ENCODE results near the gene AGAP1. TPM values are rescaled to one million over a fixed set of nuclear protein-coding genes. Genes with fewer than 3 reads are reported as not detected.

AGAP1 gene
- total RNA-seq, 1 donor from 2014 or later, result 39.4 TPM

- H3K9me3 Mint-ChIP-seq (ENCODE audit: unreplicated experiment), result peaks cover 7% of the 10 kb centered on the region
- Histone ChIP-seq H3K9ac (ENCODE audit: low read length) (no peak overlapping the region), H3K9me3 (ENCODE audit: insufficient read depth, low read depth, low read length) (no peaks in the 10 kb centered on the region), H4K20me1 (ENCODE audit: insufficient read depth, low read length) (peaks cover 75% of the 10 kb centered on the region), H3K4me3 (ENCODE audit: insufficient read depth, low read depth, low read length) (no peak overlapping the region), H3K27me3 (ENCODE audit: insufficient read depth, low read length) (peaks cover 55% of the 10 kb centered on the region), H3K4me2 (ENCODE audit: low read length) (no peak overlapping the region), H3K4me1 (ENCODE audit: insufficient read depth, low read length) (peaks cover 24% of the 10 kb centered on the region), H3K79me2 (ENCODE audit: insufficient read depth, low read length) (peaks cover 7% of the 10 kb centered on the region), H2AFZ (ENCODE audit: low read depth, low read length) (no peak overlapping the region), H3K36me3 (ENCODE audit: insufficient read depth, low read length) (no peaks in the 10 kb centered on the region), H3K27ac (ENCODE audit: low read depth, low read length) (no peak overlapping the region)
- no peaks in the 10 kb centered on the region for H3K27me3 Mint-ChIP-seq (ENCODE audit: low read depth, unreplicated experiment)
- H3K36me3 Mint-ChIP-seq (ENCODE audit: low read depth, unreplicated experiment), result peaks cover 5% of the 10 kb centered on the region
- FAIRE-seq (no peak), DNase-seq (ENCODE audit: low read depth) (no peak)
- TF ChIP-seq, protein P1, sequence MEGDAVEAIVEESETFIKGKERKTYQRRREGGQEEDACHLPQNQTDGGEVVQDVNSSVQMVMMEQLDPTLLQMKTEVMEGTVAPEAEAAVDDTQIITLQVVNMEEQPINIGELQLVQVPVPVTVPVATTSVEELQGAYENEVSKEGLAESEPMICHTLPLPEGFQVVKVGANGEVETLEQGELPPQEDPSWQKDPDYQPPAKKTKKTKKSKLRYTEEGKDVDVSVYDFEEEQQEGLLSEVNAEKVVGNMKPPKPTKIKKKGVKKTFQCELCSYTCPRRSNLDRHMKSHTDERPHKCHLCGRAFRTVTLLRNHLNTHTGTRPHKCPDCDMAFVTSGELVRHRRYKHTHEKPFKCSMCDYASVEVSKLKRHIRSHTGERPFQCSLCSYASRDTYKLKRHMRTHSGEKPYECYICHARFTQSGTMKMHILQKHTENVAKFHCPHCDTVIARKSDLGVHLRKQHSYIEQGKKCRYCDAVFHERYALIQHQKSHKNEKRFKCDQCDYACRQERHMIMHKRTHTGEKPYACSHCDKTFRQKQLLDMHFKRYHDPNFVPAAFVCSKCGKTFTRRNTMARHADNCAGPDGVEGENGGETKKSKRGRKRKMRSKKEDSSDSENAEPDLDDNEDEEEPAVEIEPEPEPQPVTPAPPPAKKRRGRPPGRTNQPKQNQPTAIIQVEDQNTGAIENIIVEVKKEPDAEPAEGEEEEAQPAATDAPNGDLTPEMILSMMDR (IDR thresholded peaks at IDR 0.05; ENCODE audit: insufficient read depth, low read depth, low read length), result no peak
- TF ChIP-seq EZH2 (IDR thresholded peaks at IDR 0.05; ENCODE audit: insufficient read depth, low read length), result no peak
- no peak overlapping the region for H3K27ac Mint-ChIP-seq (ENCODE audit: unreplicated experiment)
- peaks cover 62% of the 10 kb centered on the region for H3K4me1 Mint-ChIP-seq (ENCODE audit: low read depth, unreplicated experiment)
- no peak overlapping the region for H3K4me3 Mint-ChIP-seq (ENCODE audit: unreplicated experiment)
Observed at GRCh38 chr2:235658351-235659174, 164.7 kb downstream of the AGAP1 start.

- FAIRE-seq, result peak; percentile 23
Observed at GRCh38 chr2:235659767-235660322, 166.0 kb downstream of the AGAP1 start.

More at GRCh38 chr2:235659767-235660322, 166.0 kb downstream of the AGAP1 start:
- peaks cover 52% of the 10 kb centered on the region for H3K4me1 Mint-ChIP-seq (ENCODE audit: low read depth, unreplicated experiment)
- peak overlapping the region; percentile 48 for H3K27ac Mint-ChIP-seq (ENCODE audit: unreplicated experiment)
- peak overlapping the region; percentile 67 for H3K4me2 ChIP-seq (ENCODE audit: low read length)
- no peak overlapping the region for H3K4me3 ChIP-seq (ENCODE audit: insufficient read depth, low read depth, low read length)
- no peak overlapping the region for H2AFZ ChIP-seq (ENCODE audit: low read depth, low read length)
- TF ChIP-seq, protein P1 (IDR thresholded peaks at IDR 0.05; ENCODE audit: insufficient read depth, low read depth, low read length), result no peak
- no peak for TF ChIP-seq EZH2 (IDR thresholded peaks at IDR 0.05; ENCODE audit: insufficient read depth, low read length)
- peaks cover 5% of the 10 kb centered on the region for H3K36me3 Mint-ChIP-seq (ENCODE audit: low read depth, unreplicated experiment)
- no peak overlapping the region for H3K27ac ChIP-seq (ENCODE audit: low read depth, low read length)
- peak overlapping the region; percentile 5 for H3K4me3 Mint-ChIP-seq (ENCODE audit: unreplicated experiment)
- H3K27me3 Mint-ChIP-seq (ENCODE audit: low read depth, unreplicated experiment), result peaks cover 3% of the 10 kb centered on the region
- H3K9me3 ChIP-seq (ENCODE audit: insufficient read depth, low read depth, low read length), result no peaks in the 10 kb centered on the region
- peaks cover 20% of the 10 kb centered on the region for H3K4me1 ChIP-seq (ENCODE audit: insufficient read depth, low read length)
- peaks cover 7% of the 10 kb centered on the region for H3K9me3 Mint-ChIP-seq (ENCODE audit: unreplicated experiment)
- peaks cover 59% of the 10 kb centered on the region for H3K27me3 ChIP-seq (ENCODE audit: insufficient read depth, low read length)
- peaks cover 85% of the 10 kb centered on the region for H4K20me1 ChIP-seq (ENCODE audit: insufficient read depth, low read length)
- H3K79me2 ChIP-seq (ENCODE audit: insufficient read depth, low read length), result peaks cover 7% of the 10 kb centered on the region
- DNase-seq (ENCODE audit: low read depth), result peak; percentile 94
- H3K9ac ChIP-seq (ENCODE audit: low read length), result peak overlapping the region; percentile 12
- no peaks in the 10 kb centered on the region for H3K36me3 ChIP-seq (ENCODE audit: insufficient read depth, low read length)
